Measurements from ENCODE around the gene RGL2.

DNA sequence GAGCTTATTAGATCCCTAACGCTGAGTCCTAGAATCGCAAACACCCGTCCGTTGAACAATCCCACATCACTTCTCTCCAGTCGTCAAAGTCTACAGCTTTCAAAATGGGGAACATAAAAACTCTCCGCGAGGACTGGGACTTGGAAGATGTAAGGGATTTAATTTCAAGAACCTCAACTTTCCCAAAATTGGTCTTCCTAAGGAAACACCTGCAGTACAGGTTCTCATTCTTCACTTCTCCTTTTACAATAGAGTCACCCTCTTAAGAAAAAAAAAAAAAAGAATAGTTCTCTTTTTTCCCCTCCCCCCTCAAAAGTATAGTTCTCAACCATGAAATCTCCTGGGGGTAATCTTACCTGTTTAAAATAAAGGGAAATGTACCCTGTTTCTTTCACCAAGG lies 25.4 kb upstream of the RGL2 start:
- TF ChIP-seq, protein P1, sequence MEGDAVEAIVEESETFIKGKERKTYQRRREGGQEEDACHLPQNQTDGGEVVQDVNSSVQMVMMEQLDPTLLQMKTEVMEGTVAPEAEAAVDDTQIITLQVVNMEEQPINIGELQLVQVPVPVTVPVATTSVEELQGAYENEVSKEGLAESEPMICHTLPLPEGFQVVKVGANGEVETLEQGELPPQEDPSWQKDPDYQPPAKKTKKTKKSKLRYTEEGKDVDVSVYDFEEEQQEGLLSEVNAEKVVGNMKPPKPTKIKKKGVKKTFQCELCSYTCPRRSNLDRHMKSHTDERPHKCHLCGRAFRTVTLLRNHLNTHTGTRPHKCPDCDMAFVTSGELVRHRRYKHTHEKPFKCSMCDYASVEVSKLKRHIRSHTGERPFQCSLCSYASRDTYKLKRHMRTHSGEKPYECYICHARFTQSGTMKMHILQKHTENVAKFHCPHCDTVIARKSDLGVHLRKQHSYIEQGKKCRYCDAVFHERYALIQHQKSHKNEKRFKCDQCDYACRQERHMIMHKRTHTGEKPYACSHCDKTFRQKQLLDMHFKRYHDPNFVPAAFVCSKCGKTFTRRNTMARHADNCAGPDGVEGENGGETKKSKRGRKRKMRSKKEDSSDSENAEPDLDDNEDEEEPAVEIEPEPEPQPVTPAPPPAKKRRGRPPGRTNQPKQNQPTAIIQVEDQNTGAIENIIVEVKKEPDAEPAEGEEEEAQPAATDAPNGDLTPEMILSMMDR (IDR thresholded peaks at IDR 0.05), result no peak
- no peak for TF ChIP-seq POLR2A (IDR thresholded peaks at IDR 0.05)

Measured in tibial nerve (tissue), 3 donors.